SU-DHL-6 (cell line): Measurements from ENCODE around the gene FSIP1.

ENCODE experiments used
- H2AFZ ChIP-seq: fragments of 200-600 bp; sonication (generic); 2 replicates; pipeline ENCODE4 v1.6.1; 2014; ENCODE audit warnings: low read depth, mild to moderate bottlenecking, moderate library complexity, mixed read lengths, antibody characterized with exemption, low read length; ENCODE audit not compliant: severe bottlenecking
- H3F3A ChIP-seq: fragments of 200-600 bp; shearing (Covaris generic); 2 replicates; pipeline ENCODE4 v1.6.0; 2016; ENCODE audit warnings: antibody characterized with exemption, mild to moderate bottlenecking; ENCODE audit not compliant: insufficient read depth
- H3K27ac ChIP-seq: fragments of 200-600 bp; sonication (generic); 2 replicates; pipeline ENCODE4 v1.5.1; 2016; ENCODE audit warnings: low read depth, mild to moderate bottlenecking, low read length, moderate library complexity, mixed read lengths
- H3K27me3 ChIP-seq: fragments of 200-600 bp; sonication (generic), shearing (Covaris generic); 2 replicates; pipeline ENCODE4 v1.6.0; 2014; ENCODE audit warnings: mild to moderate bottlenecking, low read length
- H3K36me3 ChIP-seq: fragments of 200-600 bp; sonication (generic); 2 replicates; pipeline ENCODE4 v1.6.1; 2014; ENCODE audit warnings: mild to moderate bottlenecking, low read length, mixed read lengths
- H3K4me2 ChIP-seq: fragments of 300-600, 200-600 bp; shearing (Covaris generic), sonication (generic); 2 replicates; pipeline ENCODE4 v1.6.0; 2014; ENCODE audit warnings: low read length, low read depth, mild to moderate bottlenecking; ENCODE audit not compliant: poor library complexity, severe bottlenecking
- H3K4me3 ChIP-seq: fragments of 200-600 bp; sonication (generic); 2 replicates; pipeline ENCODE4 v1.5.1; 2014; ENCODE audit warnings: antibody characterized with exemption, low read length, mild to moderate bottlenecking, mixed read lengths; ENCODE audit not compliant: insufficient read depth, poor library complexity, severe bottlenecking
- H3K79me2 ChIP-seq: fragments of 200-600 bp; sonication (generic); 2 replicates; pipeline ENCODE4 v1.6.1; 2014; ENCODE audit warnings: mild to moderate bottlenecking, low read length, moderate library complexity; ENCODE audit not compliant: insufficient read depth
- H3K9ac ChIP-seq: fragments of 200-600 bp; sonication (generic); 2 replicates; pipeline ENCODE4 v1.7.0; 2014; ENCODE audit warnings: mild to moderate bottlenecking, low read length
- H3K9me2 ChIP-seq: fragments of 200-600 bp; sonication (generic); replicated peaks from 2 replicates; pipeline ENCODE4 v1.6.1; 2014; ENCODE audit warnings: low read length; ENCODE audit not compliant: insufficient read depth
- H3K9me3 ChIP-seq: fragments of 200-600 bp; sonication (generic); 2 replicates; pipeline ENCODE4 v1.6.1; 2014; ENCODE audit warnings: low read length, mixed read lengths; ENCODE audit not compliant: insufficient read depth
- H4K20me1 ChIP-seq: fragments of 200-600 bp; sonication (generic); 2 replicates; pipeline ENCODE4 v1.6.1; 2014; ENCODE audit warnings: low read depth, mild to moderate bottlenecking, antibody characterized with exemption, low read length, moderate library complexity, mixed read lengths
- EZH2phosphoT487 ChIP-seq: fragments of 200-600 bp; sonication (generic), shearing (Covaris generic); conservative IDR thresholded peaks from 2 replicates; pipeline ENCODE4 v1.6.1; 2018; ENCODE audit warnings: mild to moderate bottlenecking, antibody characterized with exemption, low read length, moderate library complexity, mixed read lengths
- TF ChIP-seq, protein P1 (sequence below): fragments of 200-600 bp; sonication (generic); IDR thresholded peaks from one replicate; pipeline ENCODE4 v1.5.1; 2017; ENCODE audit warnings: antibody characterized with exemption, mild to moderate bottlenecking, low read length, moderate library complexity; ENCODE audit not compliant: insufficient read depth, poor library complexity, severe bottlenecking

FSIP1 gene

DNA sequence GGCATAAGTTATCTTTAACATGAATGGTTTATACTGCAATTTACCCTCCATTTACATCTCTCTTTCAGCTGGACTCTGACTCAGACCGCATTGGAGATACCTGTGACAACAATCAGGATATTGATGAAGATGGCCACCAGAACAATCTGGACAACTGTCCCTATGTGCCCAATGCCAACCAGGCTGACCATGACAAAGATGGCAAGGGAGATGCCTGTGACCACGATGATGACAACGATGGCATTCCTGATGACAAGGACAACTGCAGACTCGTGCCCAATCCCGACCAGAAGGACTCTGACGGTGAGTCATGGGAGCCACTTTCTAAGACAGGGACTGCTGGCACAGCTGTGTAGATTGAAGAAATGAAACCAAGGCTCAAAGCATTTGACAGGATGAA, 190.1 kb downstream of the FSIP1 start:
- Histone ChIP-seq H2AFZ (no peak overlapping the region), H3F3A (no peaks in the 10 kb centered on the region)

DNA sequence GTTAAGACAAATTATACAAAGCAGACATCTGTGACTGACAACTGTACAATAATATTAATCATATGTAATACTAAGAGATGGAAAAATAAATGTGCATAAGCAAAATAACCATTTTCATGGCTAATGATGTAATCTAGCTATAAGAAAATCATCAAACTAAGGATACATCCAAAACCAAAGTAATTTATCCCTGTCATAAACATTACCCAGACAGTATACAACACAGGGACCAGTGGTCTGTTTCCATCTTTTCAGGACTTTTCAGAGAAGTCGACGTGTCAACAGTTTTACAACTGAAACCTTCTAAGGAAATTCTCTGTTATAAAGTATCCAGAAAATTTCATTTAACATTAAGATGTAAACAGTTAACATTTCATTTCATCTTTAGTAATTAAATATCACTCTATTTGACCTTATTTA, 190.7 kb downstream of the FSIP1 start:
- Histone ChIP-seq H3K27ac (no peak overlapping the region), H3F3A (no peaks in the 10 kb centered on the region), H3K4me2 (no peak overlapping the region), H3K79me2 (no peaks in the 10 kb centered on the region), H3K4me3 (no peak overlapping the region), H3K9me3 (no peaks in the 10 kb centered on the region), H4K20me1 (no peaks in the 10 kb centered on the region), H3K9ac (no peak overlapping the region), H3K9me2 (no peaks in the 10 kb centered on the region), H3K27me3 (no peaks in the 10 kb centered on the region), H2AFZ (no peak overlapping the region), H3K36me3 (no peaks in the 10 kb centered on the region)
- no peak for TF ChIP-seq EZH2phosphoT487
- TF ChIP-seq, protein P1, sequence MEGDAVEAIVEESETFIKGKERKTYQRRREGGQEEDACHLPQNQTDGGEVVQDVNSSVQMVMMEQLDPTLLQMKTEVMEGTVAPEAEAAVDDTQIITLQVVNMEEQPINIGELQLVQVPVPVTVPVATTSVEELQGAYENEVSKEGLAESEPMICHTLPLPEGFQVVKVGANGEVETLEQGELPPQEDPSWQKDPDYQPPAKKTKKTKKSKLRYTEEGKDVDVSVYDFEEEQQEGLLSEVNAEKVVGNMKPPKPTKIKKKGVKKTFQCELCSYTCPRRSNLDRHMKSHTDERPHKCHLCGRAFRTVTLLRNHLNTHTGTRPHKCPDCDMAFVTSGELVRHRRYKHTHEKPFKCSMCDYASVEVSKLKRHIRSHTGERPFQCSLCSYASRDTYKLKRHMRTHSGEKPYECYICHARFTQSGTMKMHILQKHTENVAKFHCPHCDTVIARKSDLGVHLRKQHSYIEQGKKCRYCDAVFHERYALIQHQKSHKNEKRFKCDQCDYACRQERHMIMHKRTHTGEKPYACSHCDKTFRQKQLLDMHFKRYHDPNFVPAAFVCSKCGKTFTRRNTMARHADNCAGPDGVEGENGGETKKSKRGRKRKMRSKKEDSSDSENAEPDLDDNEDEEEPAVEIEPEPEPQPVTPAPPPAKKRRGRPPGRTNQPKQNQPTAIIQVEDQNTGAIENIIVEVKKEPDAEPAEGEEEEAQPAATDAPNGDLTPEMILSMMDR: no peak

More for the DNA sequence above, 190.1 kb downstream of the FSIP1 start:
- Histone ChIP-seq H3K27me3 (no peaks in the 10 kb centered on the region), H3K79me2 (no peaks in the 10 kb centered on the region), H3K9ac (no peak overlapping the region), H3K36me3 (no peaks in the 10 kb centered on the region), H3K9me3 (no peaks in the 10 kb centered on the region), H3K27ac (no peak overlapping the region), H3K9me2 (no peaks in the 10 kb centered on the region), H3K4me3 (no peak overlapping the region), H3K4me2 (no peak overlapping the region), H4K20me1 (no peaks in the 10 kb centered on the region)
- no peak for TF ChIP-seq EZH2phosphoT487
- TF ChIP-seq, protein P1: no peak

DNA sequence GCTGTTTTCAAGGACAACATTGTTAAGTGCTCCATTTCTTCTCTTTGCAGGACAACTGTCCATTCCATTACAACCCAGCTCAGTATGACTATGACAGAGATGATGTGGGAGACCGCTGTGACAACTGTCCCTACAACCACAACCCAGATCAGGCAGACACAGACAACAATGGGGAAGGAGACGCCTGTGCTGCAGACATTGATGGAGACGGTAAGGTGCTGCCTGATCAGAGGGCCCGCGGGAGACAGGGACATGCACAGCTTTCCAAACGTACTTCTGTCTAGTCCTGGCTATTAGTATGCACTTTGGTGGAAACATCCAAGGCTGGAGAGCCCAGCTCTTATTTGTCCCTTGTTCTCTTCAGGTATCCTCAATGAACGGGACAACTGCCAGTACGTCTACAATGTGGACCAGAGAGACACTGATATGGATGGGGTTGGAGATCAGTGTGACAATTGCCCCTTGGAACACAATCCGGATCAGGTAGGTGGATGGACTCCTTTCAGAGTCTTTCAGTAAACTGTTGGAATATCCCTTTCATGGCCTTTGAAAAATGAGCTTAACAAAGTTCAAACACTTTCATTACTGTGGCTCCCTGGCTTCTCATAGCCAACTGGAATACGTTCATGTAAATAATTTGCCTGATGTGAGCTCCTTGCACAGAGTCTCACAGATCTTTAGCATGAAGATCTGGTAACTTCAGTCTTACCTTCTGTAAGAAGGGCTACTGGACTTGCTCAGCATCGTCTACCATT, 191.3 kb downstream of the FSIP1 start:
- no peak overlapping the region for H3K4me3 ChIP-seq
- H2AFZ ChIP-seq: no peak overlapping the region
- H3K27me3 ChIP-seq: no peaks in the 10 kb centered on the region
- no peaks in the 10 kb centered on the region for H3K9me2 ChIP-seq
- no peaks in the 10 kb centered on the region for H4K20me1 ChIP-seq
- H3K79me2 ChIP-seq: no peaks in the 10 kb centered on the region
- no peaks in the 10 kb centered on the region for H3K9me3 ChIP-seq
- H3K36me3 ChIP-seq: no peaks in the 10 kb centered on the region
- no peak overlapping the region for H3K4me2 ChIP-seq
- no peak overlapping the region for H3K27ac ChIP-seq
- H3K9ac ChIP-seq: no peak overlapping the region
- no peak for TF ChIP-seq EZH2phosphoT487
- TF ChIP-seq, protein P1: no peak
- no peaks in the 10 kb centered on the region for H3F3A ChIP-seq
